Mesodermal cell (in vitro differentiated cells): ENCODE data around the gene ARNT2.

Experiments used
- H3K27ac ChIP-seq: 2 replicates; pipeline ENCODE4 v1.7.0; 2013; ENCODE audit warnings: mild to moderate bottlenecking, low read depth, low read length, moderate library complexity; ENCODE audit not compliant: severe bottlenecking
- H3K36me3 ChIP-seq: 2 replicates; pipeline ENCODE4 v1.7.1; 2013; ENCODE audit warnings: mild to moderate bottlenecking, low read length, moderate library complexity; ENCODE audit not compliant: control insufficient read depth, insufficient read depth
- H3K4me1 ChIP-seq: one replicate; pipeline ENCODE4 v1.7.1; 2013; ENCODE audit warnings: mild to moderate bottlenecking, low read length; ENCODE audit not compliant: insufficient read depth, control insufficient read depth, poor library complexity, severe bottlenecking
- H3K4me3 ChIP-seq: 2 replicates; pipeline ENCODE4 v1.7.0; 2013; ENCODE audit warnings: low read length, control low read depth, mild to moderate bottlenecking; ENCODE audit not compliant: insufficient read depth, poor library complexity, severe bottlenecking; ENCODE audit errors: extremely low read depth
- H3K9me3 ChIP-seq: 2 replicates; pipeline ENCODE4 v1.7.1; 2013; ENCODE audit warnings: mild to moderate bottlenecking, low read length, moderate library complexity; ENCODE audit not compliant: control insufficient read depth
- WGBS, 2 experiments: methylation state at CpG; one replicate each; pipeline ENCODE4 v1.1.5; 2013; ENCODE audit warnings: missing lambda C conversion rate in 2 of 2; ENCODE audit not compliant: insufficient coverage in 2 of 2; 5-methylcytosine and 5-hydroxymethylcytosine counted together

The ARNT2 gene

DNA sequence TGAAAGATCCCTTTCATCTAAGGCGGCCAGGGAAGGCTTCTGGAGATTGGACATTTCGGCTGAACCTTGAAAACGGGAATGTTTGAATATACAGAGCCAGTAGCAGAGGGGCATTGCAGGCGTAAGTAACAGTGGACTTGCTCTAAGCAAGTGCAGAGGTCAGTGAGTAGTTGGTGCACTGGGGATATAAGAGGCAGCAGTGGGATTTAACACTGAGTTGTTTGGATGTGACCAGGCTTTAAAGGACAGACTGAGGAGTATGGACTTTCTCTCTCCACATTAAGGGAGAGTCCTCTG, 1.3 kb downstream of the ARNT2 start:
- H3K36me3 ChIP-seq = no peaks in the 10 kb centered on the region
- 85% methylated on average over 4 of the region's 4 CpGs for WGBS, 2 experiments
- no peak overlapping the region for H3K4me3 ChIP-seq
- no peak overlapping the region for H3K27ac ChIP-seq
- no peaks in the 10 kb centered on the region for H3K9me3 ChIP-seq
- H3K4me1 ChIP-seq = peaks cover 17% of the 10 kb centered on the region

DNA sequence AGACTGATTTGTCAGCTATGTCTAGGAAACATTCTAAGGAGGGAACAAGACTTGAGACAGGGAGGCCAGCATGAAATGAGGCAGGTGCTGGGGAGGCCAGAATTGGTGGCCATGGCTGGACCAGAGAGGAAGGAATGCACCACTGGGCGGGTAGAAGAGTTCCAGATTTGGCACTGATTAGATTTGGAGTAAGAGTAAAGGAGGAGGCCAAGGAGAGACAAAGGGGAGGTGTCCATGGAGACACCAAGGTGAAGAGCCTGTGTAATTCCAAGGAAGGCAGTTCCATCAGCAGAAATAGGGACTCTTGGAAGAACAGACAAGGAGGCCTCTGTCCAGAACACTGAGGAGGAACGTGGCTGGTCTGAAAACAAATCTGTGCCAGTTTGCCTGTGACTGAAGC, 1.8 kb downstream of the ARNT2 start:
- Histone ChIP-seq H3K4me3 (no peak overlapping the region), H3K36me3 (no peaks in the 10 kb centered on the region), H3K9me3 (no peaks in the 10 kb centered on the region), H3K27ac (no peak overlapping the region), H3K4me1 (peaks cover 15% of the 10 kb centered on the region)
- WGBS, 2 experiments = 89 to 100% methylated on average over 1 of the region's 2 CpGs

GRCh38 chr15:80411788-80412288, 7.7 kb downstream of the ARNT2 start:
- no peaks in the 10 kb centered on the region for H3K4me1 ChIP-seq
- no peak overlapping the region for H3K4me3 ChIP-seq
- no peaks in the 10 kb centered on the region for H3K36me3 ChIP-seq
- H3K9me3 ChIP-seq = no peaks in the 10 kb centered on the region
- no peak overlapping the region for H3K27ac ChIP-seq
- WGBS, 2 experiments = 80% methylated on average over 1 of the region's 1 CpG; no CpG with 5 or more reads in 1 of the 2 experiments

DNA sequence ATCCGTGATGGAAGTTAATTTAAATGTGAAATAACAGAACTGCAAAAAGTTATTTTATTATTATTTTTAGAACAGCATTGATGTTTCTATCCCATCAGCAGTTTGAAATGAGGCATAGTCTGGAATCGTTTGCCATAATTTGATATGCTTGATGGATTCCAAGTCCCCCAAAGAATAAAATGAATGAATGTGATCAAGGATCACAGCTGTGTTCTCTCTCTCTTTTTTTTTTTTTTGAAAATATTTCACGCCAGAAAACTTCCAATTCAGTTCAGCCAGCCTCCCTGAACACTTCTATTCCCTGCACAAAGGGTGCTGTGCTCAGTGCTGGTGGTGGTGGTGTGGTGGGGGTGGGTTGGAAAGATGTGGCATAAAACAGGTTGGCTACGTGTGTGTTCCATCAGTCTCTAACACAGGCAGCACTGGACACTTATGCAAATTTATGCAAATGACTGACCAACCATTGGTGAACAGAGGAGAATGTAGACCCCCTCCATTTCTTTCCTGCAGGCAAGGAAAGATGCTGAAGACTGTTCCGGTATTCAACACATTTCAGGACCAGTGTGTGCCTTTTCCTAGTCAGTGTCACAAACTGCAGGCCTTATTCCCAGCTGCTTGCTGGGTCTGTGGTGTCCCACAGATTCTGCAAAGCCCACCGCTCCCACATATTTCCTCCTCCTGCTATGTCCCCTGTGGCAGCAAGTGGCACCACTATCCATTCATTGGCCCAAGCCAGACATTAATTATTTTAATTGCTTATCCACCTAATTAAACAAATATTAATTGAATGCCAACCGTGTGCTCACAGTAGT, 10.6 kb downstream of the ARNT2 start:
- Histone ChIP-seq H3K4me1 (no peaks in the 10 kb centered on the region), H3K4me3 (no peak overlapping the region), H3K9me3 (no peaks in the 10 kb centered on the region), H3K27ac (no peak overlapping the region), H3K36me3 (no peaks in the 10 kb centered on the region)
- 88 to 94% methylated on average over 3 to 5 of the region's 7 CpGs for WGBS, 2 experiments

- WGBS, 2 experiments = 89 to 95% methylated on average over 8 to 11 of the region's 11 CpGs
- H3K4me1 ChIP-seq = no peaks in the 10 kb centered on the region
- no peaks in the 10 kb centered on the region for H3K9me3 ChIP-seq
- H3K36me3 ChIP-seq = no peaks in the 10 kb centered on the region
- H3K27ac ChIP-seq = no peak overlapping the region
- no peak overlapping the region for H3K4me3 ChIP-seq
These were observed 11.1 kb downstream of the ARNT2 start for GRCh38 chr15:80415358-80415670.

DNA sequence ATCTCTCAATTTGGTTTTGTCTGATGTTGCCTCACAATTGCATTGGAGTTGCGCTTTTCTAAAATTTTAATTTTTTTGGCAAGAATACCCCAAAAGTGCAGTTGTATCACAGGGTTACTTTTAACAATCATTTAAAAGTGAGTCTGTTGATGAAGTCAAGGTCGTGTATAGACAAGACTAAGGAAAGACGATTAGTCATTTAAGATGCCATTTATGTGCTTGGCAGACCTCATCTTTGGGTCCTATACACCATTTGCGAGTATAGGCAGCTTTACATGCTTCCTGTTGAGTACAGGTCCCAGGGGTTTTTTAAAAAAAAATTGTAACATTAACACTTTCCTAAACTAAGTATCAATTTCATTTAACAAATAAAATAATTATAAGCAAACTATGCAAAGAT, 12.5 kb downstream of the ARNT2 start:
- no peaks in the 10 kb centered on the region for H3K36me3 ChIP-seq
- no peaks in the 10 kb centered on the region for H3K4me1 ChIP-seq
- no peak overlapping the region for H3K27ac ChIP-seq
- WGBS, 2 experiments = 90% methylated on average over 3 of the region's 4 CpGs; no CpG with 5 or more reads in 1 of the 2 experiments
- no peak overlapping the region for H3K4me3 ChIP-seq
- no peaks in the 10 kb centered on the region for H3K9me3 ChIP-seq

DNA sequence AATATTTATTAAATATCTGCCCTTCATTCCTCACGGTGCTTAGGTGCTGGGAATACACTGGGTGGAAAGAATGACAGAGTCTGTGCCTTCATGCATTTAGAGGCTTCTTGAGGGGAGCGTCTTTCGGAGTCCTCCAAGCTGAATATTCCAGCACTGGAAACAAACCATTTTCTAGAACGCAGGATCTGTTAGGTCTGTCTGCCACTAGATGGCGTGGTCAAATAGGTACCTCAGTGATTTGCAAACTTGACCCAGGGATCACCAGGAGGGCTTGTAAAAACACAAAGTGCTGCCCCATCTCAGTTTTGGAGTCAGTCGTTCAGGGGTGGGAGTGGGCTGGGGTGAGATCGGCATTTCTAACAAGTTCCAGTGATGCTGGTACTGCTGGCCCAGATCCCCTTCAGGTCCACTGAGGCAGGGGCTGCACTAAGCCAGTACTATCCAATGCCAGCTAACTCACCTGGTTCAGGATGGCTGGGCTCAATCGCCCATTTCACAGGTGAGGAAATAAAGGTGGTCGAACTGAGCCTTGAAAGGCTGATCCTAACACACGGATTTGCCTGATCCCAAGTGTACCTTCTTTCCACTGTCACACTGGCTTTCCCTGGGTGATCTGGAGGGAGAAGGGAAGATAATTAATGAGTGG, 14.8 kb downstream of the ARNT2 start:
- H3K4me3 ChIP-seq = no peak overlapping the region
- whole genome bisulfite sequencing, 2 experiments = 43 to 52% methylated on average over 6 to 7 of the region's 10 CpGs
- no peaks in the 10 kb centered on the region for H3K4me1 ChIP-seq
- H3K9me3 ChIP-seq = no peaks in the 10 kb centered on the region
- H3K36me3 ChIP-seq = no peaks in the 10 kb centered on the region
- no peak overlapping the region for H3K27ac ChIP-seq

DNA sequence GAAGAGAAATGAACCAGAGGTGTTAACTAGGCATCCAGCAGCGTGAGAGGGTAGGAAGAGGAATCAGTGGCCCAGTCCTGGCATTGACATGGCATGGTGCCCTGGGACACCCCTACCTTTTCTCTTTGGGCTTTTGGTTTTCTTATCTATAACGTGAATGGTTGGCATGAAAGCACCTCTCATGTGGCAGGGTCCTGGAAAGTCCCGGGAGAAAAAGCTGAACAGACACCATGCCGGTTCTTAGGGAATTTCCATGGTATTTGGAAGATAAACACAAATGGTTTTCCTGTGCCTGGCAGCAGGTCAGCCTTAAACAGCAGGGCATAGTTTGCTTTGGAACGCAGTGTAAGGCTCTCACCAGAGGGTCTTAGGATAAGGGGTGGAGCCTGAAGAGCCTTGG, 15.4 kb downstream of the ARNT2 start:
- Histone ChIP-seq H3K9me3 (no peaks in the 10 kb centered on the region), H3K4me1 (no peaks in the 10 kb centered on the region), H3K36me3 (no peaks in the 10 kb centered on the region), H3K4me3 (no peak overlapping the region), H3K27ac (no peak overlapping the region)
- 82 to 83% methylated on average over 4 to 5 of the region's 5 CpGs for WGBS, 2 experiments

DNA sequence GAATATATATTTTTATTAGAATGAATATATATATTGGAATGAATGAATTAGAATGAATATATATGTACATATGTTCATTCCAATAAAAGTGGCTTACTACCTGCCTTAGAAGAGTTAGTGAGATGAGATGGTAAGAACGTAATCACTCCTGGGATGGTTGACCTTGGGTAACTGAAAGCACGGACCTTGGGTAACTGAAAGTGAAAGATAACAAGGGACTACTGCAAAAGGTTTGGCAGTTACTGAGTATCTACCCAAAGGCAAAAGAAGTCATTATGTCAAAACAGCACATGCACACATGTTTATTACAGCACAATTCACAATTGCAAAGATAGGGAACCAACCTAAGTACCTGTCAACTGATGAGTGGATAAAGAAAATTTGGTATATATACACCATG, 16.5 kb downstream of the ARNT2 start:
- H3K27ac ChIP-seq = no peak overlapping the region
- no peak overlapping the region for H3K4me3 ChIP-seq
- H3K4me1 ChIP-seq = no peaks in the 10 kb centered on the region
- H3K9me3 ChIP-seq = no peaks in the 10 kb centered on the region
- 100% methylated on average over 1 of the region's 2 CpGs; no CpG with 5 or more reads in 1 of the 2 experiments for WGBS, 2 experiments
- no peaks in the 10 kb centered on the region for H3K36me3 ChIP-seq

DNA sequence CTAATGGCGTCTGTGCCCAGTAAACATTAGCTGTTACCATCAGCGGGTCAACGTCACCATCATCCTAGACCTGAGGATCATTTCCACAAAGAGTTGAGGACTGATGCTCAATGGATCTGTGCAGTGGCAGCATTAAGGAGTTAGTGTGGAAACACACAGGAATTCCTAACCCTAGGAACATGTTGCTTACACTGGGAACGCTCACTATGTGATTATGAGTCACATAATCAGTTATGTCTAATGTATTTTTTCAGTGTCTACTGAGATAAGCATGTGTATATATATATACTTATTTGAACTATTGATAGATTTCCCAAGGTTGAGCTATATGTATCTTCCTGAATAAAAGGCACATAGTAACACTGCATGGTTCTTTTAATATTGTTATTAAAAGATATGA, 19.0 kb downstream of the ARNT2 start:
- Histone ChIP-seq H3K4me1 (no peaks in the 10 kb centered on the region), H3K36me3 (no peaks in the 10 kb centered on the region), H3K9me3 (no peaks in the 10 kb centered on the region), H3K4me3 (no peak overlapping the region), H3K27ac (no peak overlapping the region)
- WGBS, 2 experiments = 90 to 100% methylated on average over 3 of the region's 4 CpGs

DNA sequence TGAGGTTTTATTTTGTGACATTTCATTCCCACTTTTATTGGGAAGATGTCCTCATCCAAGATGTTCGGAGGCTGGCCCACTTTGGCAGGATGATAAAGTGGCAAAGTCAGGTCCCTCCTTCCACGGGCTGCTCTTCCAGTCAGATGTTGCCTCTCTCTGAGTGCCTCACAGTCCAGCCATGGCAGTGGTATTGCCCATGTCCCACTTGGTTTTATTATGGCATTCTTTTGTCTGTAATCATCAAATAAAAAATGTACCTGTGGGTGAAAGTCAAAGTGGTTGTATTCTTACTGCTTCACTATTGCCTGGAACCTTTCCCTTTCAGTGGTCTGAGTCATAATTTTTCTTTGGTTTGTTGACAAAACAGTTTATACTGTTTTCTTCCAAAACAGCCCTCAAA, 20.2 kb downstream of the ARNT2 start:
- no peaks in the 10 kb centered on the region for H3K9me3 ChIP-seq
- WGBS, 2 experiments = 88% methylated on average over 1 of the region's 2 CpGs
- H3K36me3 ChIP-seq = no peaks in the 10 kb centered on the region
- H3K4me1 ChIP-seq = no peaks in the 10 kb centered on the region
- H3K4me3 ChIP-seq = no peak overlapping the region
- H3K27ac ChIP-seq = no peak overlapping the region
